Sigmoid colon (tissue), 4 donors: Measurements from ENCODE around the gene SPDYE1.
"Not testable (repeated sequence)": the region's sequence is repeated elsewhere in the genome, so short reads cannot be mapped to it uniquely, and the experiment has no call there.

Experiments used
- CTCF ChIP-seq, 4 experiments: fragments of 450-650 bp in 3 of 4; fragments of 200-600 bp in 1 of 4; IDR thresholded peaks; one replicate each; pipeline ENCODE4 v1.5.1; 2016 to 2019; ENCODE audit warnings: antibody characterized with exemption in 4 of 4, mild to moderate bottlenecking in 3 of 4, moderate library complexity in 2 of 4
- EP300 ChIP-seq, 4 donors: sonication (generic); formaldehyde crosslinking; IDR thresholded peaks; one replicate each; pipeline ENCODE4 v1.6.1; 2017; ENCODE audit warnings: antibody characterized with exemption in 4 of 4
- POLR2A ChIP-seq, 2 donors: fragments of 450-650 bp; IDR thresholded peaks; one replicate each; pipeline ENCODE4 v1.6.1; 2016; ENCODE audit warnings: antibody characterized with exemption in 2 of 2, mild to moderate bottlenecking in 2 of 2, moderate library complexity in 2 of 2
- POLR2AphosphoS5 ChIP-seq, 4 donors: sonication (generic); formaldehyde crosslinking; IDR thresholded peaks; one replicate each; pipeline ENCODE4 v1.6.1; 2017; ENCODE audit warnings: antibody characterized with exemption in 4 of 4

- TF ChIP-seq POLR2AphosphoS5, CTCF, POLR2A, EP300 (IDR thresholded peaks at IDR 0.05): not testable (repeated sequence)
Observed at GRCh38 chr7:43982848-43983247, 14.8 kb upstream of the SPDYE1 start.
